WTC11 (cell line): ENCODE data around the gene METAP1. TPM values are rescaled to one million over a fixed set of nuclear protein-coding genes. Genes with fewer than 3 reads are reported as not detected.

Experiments
- ATAC-seq: fragments of 200-7000 bp; cut with Tn5 transposase; 2 replicates; pipeline ENCODE4 v1.10.0; 2021; ENCODE audit warnings: mild to moderate bottlenecking, moderate library complexity
- Bru-seq: library from RNA; stranded (reverse); fragments of 400-500 nt; gene quantifications from one replicate; lab custom pipeline; 2021; lab: Mats Ljungman, UMichigan
- CTCF ChIA-PET: fragments of 300-600 bp; sonication (Branson Sonifier 250); formaldehyde crosslinking; loops from one replicate; lab custom pipeline; 2021; ENCODE audit warnings: antibody characterized with exemption; lab: Charles Lee
- POLR2A ChIA-PET: fragments of 350-600 bp; sonication (Branson Sonifier 250); formaldehyde crosslinking; loops from one replicate; lab custom pipeline; 2021; ENCODE audit warnings: antibody characterized with exemption; lab: Charles Lee
- DNase-seq: peaks from one replicate; pipeline ENCODE4 v3.0.0; 2021; ENCODE audit warnings: low spot score
- H3K27ac Mint-ChIP-seq: 2 replicates; pipeline ENCODE4 v1.8.0; 2021; ENCODE audit warnings: mixed read lengths
- H3K27me3 Mint-ChIP-seq: 2 replicates; pipeline ENCODE4 v1.8.0; 2021; ENCODE audit warnings: low read depth, mild to moderate bottlenecking, moderate library complexity, mixed read lengths
- H3K36me3 Mint-ChIP-seq: 2 replicates; pipeline ENCODE4 v1.8.0; 2021; ENCODE audit warnings: mixed read lengths
- H3K4me1 Mint-ChIP-seq: 2 replicates; pipeline ENCODE4 v1.8.0; 2022; ENCODE audit warnings: mixed read lengths
- H3K4me3 Mint-ChIP-seq: 2 replicates; pipeline ENCODE4 v1.8.0; 2021; ENCODE audit warnings: mild to moderate bottlenecking, moderate library complexity, mixed read lengths
- H3K9me3 Mint-ChIP-seq: 2 replicates; pipeline ENCODE4 v1.8.0; 2021; ENCODE audit warnings: mixed read lengths
- ARID4B ChIP-seq: sonication (generic); formaldehyde crosslinking; IDR thresholded peaks from 2 replicates; pipeline ENCODE4 v1.8.0; 2023; ENCODE audit warnings: missing genetic modification reagents, mild to moderate bottlenecking, borderline replicate concordance
- ATF6 ChIP-seq: sonication (generic); formaldehyde crosslinking; IDR thresholded peaks from 2 replicates; pipeline ENCODE4 v1.8.1; 2023; ENCODE audit warnings: mild to moderate bottlenecking, missing genetic modification reagents
- CREB1 ChIP-seq: sonication (generic); formaldehyde crosslinking; IDR thresholded peaks from 2 replicates; pipeline ENCODE4 v1.8.0; 2023; ENCODE audit warnings: mild to moderate bottlenecking, missing genetic modification reagents
- CTCF ChIP-seq: fragments of 200-600 bp; IDR thresholded peaks from 2 replicates; pipeline ENCODE4 v1.8.0; 2022; ENCODE audit warnings: antibody characterized with exemption
- E2F4 ChIP-seq: sonication (generic); formaldehyde crosslinking; IDR thresholded peaks from 2 replicates; pipeline ENCODE4 v1.8.1; 2022; ENCODE audit warnings: low read depth, mild to moderate bottlenecking, moderate library complexity, missing genetic modification reagents, borderline replicate concordance
- EMX1 ChIP-seq: fragments of 250-450 bp; sonication (Bioruptor Pico); IDR thresholded peaks from 2 replicates; pipeline ENCODE4 v1.8.0; 2021; ENCODE audit warnings: mild to moderate bottlenecking
- GABPB1 ChIP-seq: sonication (generic); formaldehyde crosslinking; IDR thresholded peaks from 2 replicates; pipeline ENCODE4 v1.8.1; 2023; ENCODE audit warnings: mild to moderate bottlenecking, missing genetic modification reagents
- GTF2I ChIP-seq: fragments of 250-450 bp; sonication (Bioruptor Pico); conservative IDR thresholded peaks from 2 replicates; pipeline ENCODE4 v1.4.0; 2021; ENCODE audit warnings: mild to moderate bottlenecking
- MAX ChIP-seq: sonication (generic); formaldehyde crosslinking; IDR thresholded peaks from 2 replicates; pipeline ENCODE4 v1.8.0; 2022; ENCODE audit warnings: mild to moderate bottlenecking, missing genetic modification reagents
- MLX ChIP-seq: sonication (generic); formaldehyde crosslinking; IDR thresholded peaks from 2 replicates; pipeline ENCODE4 v1.8.1; 2023; ENCODE audit warnings: mild to moderate bottlenecking, missing genetic modification reagents, moderate library complexity
- NFYB ChIP-seq: sonication (generic); formaldehyde crosslinking; conservative IDR thresholded peaks from 2 replicates; pipeline ENCODE4 v1.8.0; 2022; ENCODE audit warnings: low read depth, missing genetic modification reagents
- NR3C1 ChIP-seq: sonication (generic); formaldehyde crosslinking; conservative IDR thresholded peaks from 2 replicates; pipeline ENCODE4 v1.8.1; 2023; ENCODE audit warnings: low read depth, mild to moderate bottlenecking, missing genetic modification reagents
- RORB ChIP-seq: fragments of 250-450 bp; sonication (Bioruptor Pico); IDR thresholded peaks from 2 replicates; pipeline ENCODE4 v1.9.0; 2021; ENCODE audit warnings: mild to moderate bottlenecking
- SMAD3 ChIP-seq: sonication (generic); formaldehyde crosslinking; IDR thresholded peaks from 2 replicates; pipeline ENCODE4 v1.8.0; 2022; ENCODE audit warnings: missing genetic modification reagents, mild to moderate bottlenecking, borderline replicate concordance
- TEAD1 ChIP-seq: sonication (generic); formaldehyde crosslinking; IDR thresholded peaks from 2 replicates; pipeline ENCODE4 v1.8.0; 2022; ENCODE audit warnings: mild to moderate bottlenecking, missing genetic modification reagents
- ZBTB21 ChIP-seq: sonication (generic); formaldehyde crosslinking; IDR thresholded peaks from 2 replicates; pipeline ENCODE4 v1.8.1; 2023; ENCODE audit warnings: mild to moderate bottlenecking, missing genetic modification reagents, borderline replicate concordance
- ZNF232 ChIP-seq: sonication (generic); formaldehyde crosslinking; IDR thresholded peaks from 2 replicates; pipeline ENCODE4 v1.8.0; 2022; ENCODE audit warnings: mild to moderate bottlenecking, missing genetic modification reagents
- long read RNA-seq, 3 experiments: library from RNA in 1 of 3; library from capped mRNA in 1 of 3; library from polyadenylated mRNA in 1 of 3; unstranded in 2 of 3; stranded (forward) in 1 of 3; transcript quantifications; one replicate each; pipeline ENCODE4 v2.0.0, GENCODE V29; 2021
- total RNA-seq: library from RNA; stranded (reverse); gene quantifications from 3 replicates; pipeline ENCODE4 v1.2.3, GENCODE V29; 2021
- TF ChIP-seq, protein P1 (sequence below): sonication (generic); formaldehyde crosslinking; IDR thresholded peaks from 2 replicates; pipeline ENCODE4 v1.8.0; 2023; ENCODE audit warnings: missing genetic modification reagents
- TF ChIP-seq, protein P2 (sequence below): sonication (generic); formaldehyde crosslinking; IDR thresholded peaks from 2 replicates; pipeline ENCODE4 v1.8.0; 2022; ENCODE audit warnings: mild to moderate bottlenecking, missing genetic modification reagents
- TF ChIP-seq, protein P3 (sequence below): fragments of 250-450 bp; sonication (Bioruptor Pico); IDR thresholded peaks from 2 replicates; pipeline ENCODE4 v1.9.0; 2021; ENCODE audit warnings: mild to moderate bottlenecking

Gene METAP1
- 86.7 to 102 TPM (median 91.4 TPM) in 3 replicates for total RNA-seq
- Bru-seq, nascent RNA = percentile 94 among the genes with signal in this experiment
- long read RNA-seq, experiment 1, transcript METAP1-201 (11 exons, 2,791 nt) = major isoform, 321 of 406 reads
- long read RNA-seq, experiment 1, partial matches to known transcripts = 25 of 406 reads
- long read RNA-seq, experiment 1, other reads (novel, unspliced or antisense) = 60 of 406 reads
- long read RNA-seq, experiment 2, transcript METAP1-201 (11 exons, 2,791 nt) = major isoform, 71 of 130 reads
- long read RNA-seq, experiment 2, partial matches to known transcripts = 43 of 130 reads
- long read RNA-seq, experiment 2, other reads (novel, unspliced or antisense) = 16 of 130 reads
- long read RNA-seq, experiment 3, transcript METAP1-201 (11 exons, 2,791 nt) = major isoform, 118 of 170 reads
- long read RNA-seq, experiment 3, partial matches to known transcripts = 8 of 170 reads
- long read RNA-seq, experiment 3, other reads (novel, unspliced or antisense) = 44 of 170 reads

DNA sequence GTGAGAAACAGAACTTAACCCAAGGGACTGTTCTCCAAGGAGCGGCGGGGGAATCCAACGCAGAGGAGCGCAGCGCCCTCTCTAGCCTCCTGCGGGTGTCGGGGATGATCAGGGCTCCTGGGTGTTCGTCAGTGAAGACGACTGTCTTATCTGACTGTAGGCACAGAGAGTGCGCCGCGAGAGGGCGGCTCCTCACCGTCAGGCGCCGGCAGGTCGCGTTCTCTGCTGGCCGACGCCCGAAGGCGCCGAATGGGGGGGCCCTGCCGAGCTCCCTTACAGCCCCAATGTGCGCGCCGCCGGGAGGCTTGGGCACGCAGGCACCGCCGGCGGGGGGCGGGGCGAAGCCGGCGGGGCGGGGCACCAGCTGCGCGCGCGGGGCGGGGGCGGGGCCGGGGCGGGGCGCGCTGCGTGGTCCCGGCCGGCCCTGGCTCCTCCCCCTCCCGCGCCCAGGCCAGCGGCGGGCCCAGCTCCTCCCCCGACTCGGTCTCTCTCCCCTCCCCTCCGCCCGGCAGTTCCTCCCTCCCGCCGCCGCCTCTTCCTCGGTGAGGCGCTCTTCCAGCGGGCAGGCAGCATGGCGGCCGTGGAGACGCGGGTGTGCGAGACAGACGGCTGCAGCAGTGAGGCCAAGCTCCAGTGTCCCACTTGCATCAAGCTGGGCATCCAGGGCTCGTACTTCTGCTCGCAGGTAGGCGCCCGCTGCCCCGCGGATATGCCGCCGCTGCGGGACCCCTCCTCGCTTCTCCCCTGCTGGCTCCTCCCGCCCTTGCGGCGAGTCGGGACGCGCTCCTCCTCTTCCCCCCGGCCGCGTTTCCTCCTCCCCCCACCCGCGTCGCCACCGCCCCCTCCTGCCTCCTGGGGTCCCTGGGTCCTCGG, at the start of gene METAP1:
METAP1 (plus strand) TSS at position 539 of the 873 bp plus-strand sequence; CDS start at position 572, 33 bp downstream.
- Mint-ChIP-seq H3K4me1 (peaks cover 35% of the 10 kb centered on the region), H3K27ac (peak within 1 kb of the TSS; percentile 88), H3K4me3 (peak within 1 kb of the TSS; percentile 86), H3K36me3 (0 out of 2 replicates have a peak, but pooled peaks cover 2% of the 10 kb centered on the region), H3K27me3 (no peaks in the 10 kb centered on the region), H3K9me3 (peaks cover 8% of the 10 kb centered on the region)
- ChIA-PET CTCF (interaction anchor here (0.6 to 2.6 kb wide), 43 partner anchors 8 to 812 kb away, joined by 3 to 76 read pairs (median 4); partner anchors contain the start of gene EIF4E), POLR2A (interaction anchor here (0.5 to 3.0 kb wide), 15 partner anchors 11 to 852 kb away, joined by 3 to 42 read pairs (median 4); partner anchors contain the start of genes ADH5, EIF4E, RAP1GDS1 and STPG2)
- ATAC-seq (peak; percentile 88), DNase-seq (peak; percentile 94)
- TF ChIP-seq E2F4 = peak; percentile 36; the same call in 1 of the 2 replicates
- no peak for TF ChIP-seq GTF2I (CRISPR knock-in tag)
- no peak; the same call in 1 of the 2 replicates for TF ChIP-seq ARID4B
- TF ChIP-seq, protein P1, sequence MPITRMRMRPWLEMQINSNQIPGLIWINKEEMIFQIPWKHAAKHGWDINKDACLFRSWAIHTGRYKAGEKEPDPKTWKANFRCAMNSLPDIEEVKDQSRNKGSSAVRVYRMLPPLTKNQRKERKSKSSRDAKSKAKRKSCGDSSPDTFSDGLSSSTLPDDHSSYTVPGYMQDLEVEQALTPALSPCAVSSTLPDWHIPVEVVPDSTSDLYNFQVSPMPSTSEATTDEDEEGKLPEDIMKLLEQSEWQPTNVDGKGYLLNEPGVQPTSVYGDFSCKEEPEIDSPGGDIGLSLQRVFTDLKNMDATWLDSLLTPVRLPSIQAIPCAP = 0 out of 2 replicates have a peak, but pooled peaks have one; percentile 48
- TF ChIP-seq MAX (CRISPR knock-in tag) = peak; percentile 43; the same call in 1 of the 2 replicates
- TF ChIP-seq ZNF232 (CRISPR knock-in tag) = peak; percentile 74; the same call in 1 of the 2 replicates
- TF ChIP-seq NR3C1 (CRISPR knock-in tag) = no peak
- TF ChIP-seq, protein P2, sequence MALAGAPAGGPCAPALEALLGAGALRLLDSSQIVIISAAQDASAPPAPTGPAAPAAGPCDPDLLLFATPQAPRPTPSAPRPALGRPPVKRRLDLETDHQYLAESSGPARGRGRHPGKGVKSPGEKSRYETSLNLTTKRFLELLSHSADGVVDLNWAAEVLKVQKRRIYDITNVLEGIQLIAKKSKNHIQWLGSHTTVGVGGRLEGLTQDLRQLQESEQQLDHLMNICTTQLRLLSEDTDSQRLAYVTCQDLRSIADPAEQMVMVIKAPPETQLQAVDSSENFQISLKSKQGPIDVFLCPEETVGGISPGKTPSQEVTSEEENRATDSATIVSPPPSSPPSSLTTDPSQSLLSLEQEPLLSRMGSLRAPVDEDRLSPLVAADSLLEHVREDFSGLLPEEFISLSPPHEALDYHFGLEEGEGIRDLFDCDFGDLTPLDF (CRISPR knock-in tag) = 0 out of 2 replicates have a peak, but pooled peaks have one; percentile 39
- TF ChIP-seq SMAD3 = no peak; the same call in 1 of the 2 replicates
- peak; percentile 53; the same call in 1 of the 2 replicates for TF ChIP-seq GABPB1 (CRISPR knock-in tag)
- TF ChIP-seq CREB1 (CRISPR knock-in tag) = no peak
- TF ChIP-seq CTCF = no peak
- TF ChIP-seq EMX1 = 0 out of 2 replicates have a peak, but pooled peaks have one; percentile 15
- peak; percentile 27; the same call in 1 of the 2 replicates for TF ChIP-seq TEAD1 (CRISPR knock-in tag)
- TF ChIP-seq, protein P3, sequence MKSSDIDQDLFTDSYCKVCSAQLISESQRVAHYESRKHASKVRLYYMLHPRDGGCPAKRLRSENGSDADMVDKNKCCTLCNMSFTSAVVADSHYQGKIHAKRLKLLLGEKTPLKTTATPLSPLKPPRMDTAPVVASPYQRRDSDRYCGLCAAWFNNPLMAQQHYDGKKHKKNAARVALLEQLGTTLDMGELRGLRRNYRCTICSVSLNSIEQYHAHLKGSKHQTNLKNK (CRISPR knock-in tag) = no peak
- peak; percentile 24 for TF ChIP-seq NFYB (CRISPR knock-in tag)
- TF ChIP-seq MLX (CRISPR knock-in tag) = no peak
- no peak for TF ChIP-seq ATF6
- no peak for TF ChIP-seq RORB (CRISPR knock-in tag)
- 0 out of 2 replicates have a peak, but pooled peaks have one; percentile 23 for TF ChIP-seq ZBTB21 (CRISPR knock-in tag)
